NCI-H1048 (cell line): ENCODE results near the gene NDST1.

Experiments
- DNase-seq: peaks from one replicate; lab custom pipeline; 2025; lab: John Stamatoyannopoulos, UW

NDST1 gene

GRCh38 chr5:150523472-150524350 is 15.8 kb downstream of the NDST1 start:
- no peak for DNase-seq

- no peak for DNase-seq
Observed at GRCh38 chr5:150525163-150525562, 17.2 kb downstream of the NDST1 start.

- no peak for DNase-seq
Observed at GRCh38 chr5:150525781-150526180, 17.9 kb downstream of the NDST1 start.

- DNase-seq, result no peak
Observed at GRCh38 chr5:150527038-150527437, 19.1 kb downstream of the NDST1 start.

GRCh38 chr5:150527808-150528207 is 19.9 kb downstream of the NDST1 start:
- DNase-seq, result no peak

- DNase-seq, result no peak
Observed at GRCh38 chr5:150528924-150529546, 21.1 kb downstream of the NDST1 start.

GRCh38 chr5:150529555-150529954 is 21.6 kb downstream of the NDST1 start:
- DNase-seq, result no peak

GRCh38 chr5:150530423-150530822 is 22.5 kb downstream of the NDST1 start:
- DNase-seq, result no peak

GRCh38 chr5:150530951-150531588 is 23.1 kb downstream of the NDST1 start:
- no peak for DNase-seq

GRCh38 chr5:150531686-150532085 is 23.8 kb downstream of the NDST1 start:
- DNase-seq, result no peak

- DNase-seq, result no peak
Observed at GRCh38 chr5:150532151-150532550, 24.2 kb downstream of the NDST1 start.

- DNase-seq, result no peak
Observed at GRCh38 chr5:150532996-150533395, 25.1 kb downstream of the NDST1 start.

- DNase-seq, result no peak
Observed at GRCh38 chr5:150534811-150535210, 26.9 kb downstream of the NDST1 start.

GRCh38 chr5:150535611-150536010 is 27.7 kb downstream of the NDST1 start:
- no peak for DNase-seq

GRCh38 chr5:150538007-150538917 is 30.3 kb downstream of the NDST1 start:
- no peak for DNase-seq

GRCh38 chr5:150539206-150539605 is 31.3 kb downstream of the NDST1 start:
- DNase-seq, result no peak

- DNase-seq, result no peak
Observed at GRCh38 chr5:150540042-150540441, 32.1 kb downstream of the NDST1 start.

- DNase-seq, result no peak
Observed at GRCh38 chr5:150540615-150541396, 32.9 kb downstream of the NDST1 start.

GRCh38 chr5:150541397-150541675 is 33.4 kb downstream of the NDST1 start:
- DNase-seq, result no peak

- DNase-seq, result no peak
Observed at GRCh38 chr5:150541895-150542294, 34.0 kb downstream of the NDST1 start.

- no peak for DNase-seq
Observed at GRCh38 chr5:150542933-150543445, 35.1 kb downstream of the NDST1 start.
